NCI-H510A treated with DMSO at 0.1 percent for 48 hours (cell line): ENCODE results near the gene GSTM4.
"Not testable (repeated sequence)": the region's sequence is repeated elsewhere in the genome, so short reads cannot be mapped to it uniquely, and the experiment has no call there.

Experiments
- DNase-seq: peaks from one replicate; lab custom pipeline; 2025; lab: John Stamatoyannopoulos, UW

GSTM4 gene

GRCh38 chr1:109704173-109704572, 48.3 kb downstream of the GSTM4 start:
- DNase-seq, result no peak

GRCh38 chr1:109705411-109705810, 49.5 kb downstream of the GSTM4 start:
- DNase-seq, result no peak

- DNase-seq, result not testable (repeated sequence)
Measured at GRCh38 chr1:109708949-109709348, 53.0 kb downstream of the GSTM4 start.

GRCh38 chr1:109709822-109710221, 53.9 kb downstream of the GSTM4 start:
- not testable (repeated sequence) for DNase-seq
